ENCODE results near the gene ZCCHC14. TPM values are rescaled to one million over a fixed set of nuclear protein-coding genes. Genes with fewer than 3 reads are reported as not detected.

The ZCCHC14 gene
- total and polyA plus RNA-seq, 2 of the 8 experiments (the other 6 are each of a cell fraction or from before 2014, with no cell fraction given), result 8.2 to 28.2 TPM

GRCh38 chr16:87466975-87467501 lies 25.8 kb downstream of the ZCCHC14 start:
- POLR2A ChIA-PET (ENCODE audit: partially characterized antibody), result no interaction called here
- Histone ChIP-seq H3K56ac (replicated peaks; ENCODE audit: insufficient read length, low read depth, low read length) (no peak overlapping the region), H3K14ac (ENCODE audit: insufficient read length) (no peak overlapping the region), H3K27me3 (replicated peaks in 1 of 4; ENCODE audit: control insufficient read depth in 3 of 4, extremely low read depth in 1 of 4, insufficient read depth in 3 of 4, low read length in 3 of 4) (no peaks in the 10 kb centered on the region), H3K27ac (ENCODE audit: low read depth, low read length) (no peak overlapping the region), H2BK5ac (ENCODE audit: low read depth, low read length) (no peak overlapping the region), H3K9ac (replicated peaks in 1 of 4; ENCODE audit: extremely low read depth in 1 of 4, low read depth in 3 of 4, low read length in 3 of 4) (no peak overlapping the region), H2BK12ac (ENCODE audit: low read depth, low read length) (no peak overlapping the region), H2AFZ (ENCODE audit: low read length) (no peak overlapping the region), H2BK20ac (ENCODE audit: low read length) (no peak overlapping the region), H2BK15ac (ENCODE audit: low read length) (no peak overlapping the region), H4K8ac (ENCODE audit: extremely low read depth, insufficient read depth, low read length) (no peak overlapping the region), H3K23me2 (ENCODE audit: low read depth, low read length) (no peaks in the 10 kb centered on the region), H4K20me1 (replicated peaks in 1 of 2; ENCODE audit: control insufficient read depth in 1 of 2, insufficient read depth in 2 of 2, low read length in 2 of 2) (peaks cover 4 to 11% of the 10 kb centered on the region in 2 experiments), H3K4me2 (ENCODE audit: insufficient read depth in 1 of 2, low read depth in 2 of 2, low read length in 2 of 2) (0 out of 4 replicates have a peak overlapping the region, but pooled peaks of 1 of the 2 experiments have one; percentile 40), H3K18ac (ENCODE audit: extremely low read depth, low read length) (no peak overlapping the region), H3K4me1 (replicated peaks in 1 of 4; ENCODE audit: control insufficient read depth in 3 of 4, insufficient read depth in 4 of 4, low read length in 3 of 4) (peaks cover 3 to 6% (median 4%) of the 10 kb centered on the region in 4 experiments; a peak in 6 of 7 replicates), H4K91ac (replicated peaks; ENCODE audit: insufficient read length, low read length) (no peak overlapping the region), H3K23ac (ENCODE audit: insufficient read length) (no peak overlapping the region), H2BK120ac (replicated peaks; ENCODE audit: low read depth, low read length) (no peak overlapping the region), H4K5ac (ENCODE audit: insufficient read length, low read depth, low read length) (no peak overlapping the region), H3K36me3 (ENCODE audit: control insufficient read depth in 2 of 4, insufficient read depth in 4 of 4, low read length in 3 of 4) (no peaks in the 10 kb centered on the region; a peak in 1 of 8 replicates), H3K4me3 (ENCODE audit: extremely low read depth in 1 of 4, insufficient read depth in 2 of 4, low read depth in 3 of 4, low read length in 4 of 4) (no peak overlapping the region), H3K79me2 (ENCODE audit: control insufficient read depth in 1 of 2, insufficient read depth in 2 of 2, low read length in 2 of 2) (peaks cover 0 to 67% of the 10 kb centered on the region in 2 experiments; a peak in 2 of 4 replicates), H3K4ac (replicated peaks; ENCODE audit: insufficient read length, low read depth, low read length) (no peak overlapping the region), H3K79me1 (ENCODE audit: low read depth, low read length) (peaks cover 16% of the 10 kb centered on the region), H3K9me3 (ENCODE audit: insufficient read depth in 2 of 2, low read depth in 1 of 2, low read length in 1 of 2) (no peaks in the 10 kb centered on the region), H2AK5ac (ENCODE audit: low read depth, low read length) (no peak overlapping the region)
- DNase-seq (ENCODE audit: low read depth in 1 of 2, low spot score in 2 of 2), result no peak
- no peak for FAIRE-seq
- 91% methylated on average over 8 of the region's 8 CpGs; no CpG with 5 or more reads in 1 of the 2 experiments for WGBS, 2 experiments (ENCODE audit: extremely low coverage in 1 of 2, insufficient coverage in 1 of 2, insufficient read length in 1 of 2, insufficient replicate concordance in 2 of 2, low coverage in 1 of 2, low lambda C conversion rate in 2 of 2, missing lambda C conversion rate in 1 of 2)
- CTCF ChIA-PET (ENCODE audit: partially characterized antibody), result interaction anchor here (2.1 kb wide), 1 partner anchor 47 kb away, joined by 5 read pairs; no protein-coding TSS in a partner anchor
- TF ChIP-seq JUN (IDR thresholded peaks at IDR 0.05; ENCODE audit: low read depth, low read length) (no peak), CTCF (IDR thresholded peaks at IDR 0.05; ENCODE audit: control extremely low read depth in 1 of 3, insufficient read depth in 1 of 3, low read depth in 1 of 3, low read length in 3 of 3) (no peak), KDM4A (IDR thresholded peaks at IDR 0.05; ENCODE audit: low read depth, low read length, severe bottlenecking) (no peak), CREB1 (IDR thresholded peaks at IDR 0.05) (no peak), FOSL1 (IDR thresholded peaks at IDR 0.05; ENCODE audit: insufficient read depth, low read depth, low read length) (no peak), RBBP5 (IDR thresholded peaks at IDR 0.05; ENCODE audit: borderline replicate concordance, low read depth, low read length) (no peak), SRF (IDR thresholded peaks at IDR 0.05; ENCODE audit: low read depth, low read length) (no peak), MAFK (IDR thresholded peaks at IDR 0.05; ENCODE audit: low read depth, low read length) (no peak), CBX5 (IDR thresholded peaks at IDR 0.05; ENCODE audit: low read depth, low read length) (no peak), EZH2 (IDR thresholded peaks at IDR 0.05; ENCODE audit: low read depth, low read length, severe bottlenecking) (no peak), TAF1 (IDR thresholded peaks at IDR 0.05; ENCODE audit: low read depth, low read length) (no peak)
